Measurements from ENCODE around the gene COL6A1. TPM values are rescaled to one million over a fixed set of nuclear protein-coding genes. Genes with fewer than 3 reads are reported as not detected.
"Not testable (repeated sequence)": the region's sequence is repeated elsewhere in the genome, so short reads cannot be mapped to it uniquely, and the experiment has no call there.

The COL6A1 gene
- total RNA-seq, 1 donor from 2014 or later: 521 TPM

DNA sequence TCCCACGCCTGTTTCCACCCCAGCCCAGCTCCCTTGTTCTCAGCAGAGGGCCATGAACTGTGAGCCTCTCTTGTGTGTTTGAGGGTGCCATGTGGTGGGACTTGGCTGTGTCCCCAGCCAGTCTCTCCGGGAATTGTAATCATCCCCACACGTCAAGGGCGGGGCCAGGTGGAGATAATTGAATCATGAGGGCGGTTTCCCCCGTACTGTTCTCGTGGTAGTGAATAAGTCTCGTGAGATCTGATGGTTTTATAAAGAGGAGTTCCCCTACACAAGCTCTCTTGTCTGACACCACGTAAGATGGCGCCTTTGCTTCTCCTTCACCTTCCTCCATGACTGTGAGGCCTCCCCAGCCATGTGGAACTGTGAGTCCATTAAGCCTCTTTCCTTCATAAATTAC is 59.1 kb downstream of the COL6A1 start:
- DNase-seq (ENCODE audit: low spot score): no peak

DNA sequence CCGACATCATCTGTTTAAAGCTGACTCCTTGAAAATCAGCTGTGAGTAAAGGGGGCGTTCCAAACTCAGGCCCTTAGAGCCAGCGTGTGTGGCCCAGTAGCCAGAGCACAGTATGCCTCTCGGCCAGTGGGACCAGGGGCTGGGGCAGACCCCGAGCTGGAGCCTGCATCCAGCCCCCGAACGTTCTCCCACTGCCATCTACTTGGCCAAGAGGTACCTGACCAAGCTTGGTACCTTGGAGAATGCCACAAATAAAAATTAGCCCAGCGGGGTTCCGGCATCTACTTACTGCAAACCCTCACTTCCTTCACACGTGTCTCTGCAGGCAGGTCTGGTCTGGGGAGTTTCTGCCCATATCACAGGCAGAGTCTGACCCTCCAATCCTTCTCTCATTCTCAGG is 59.6 kb downstream of the COL6A1 start:
- no peak for DNase-seq (ENCODE audit: low spot score)

DNA sequence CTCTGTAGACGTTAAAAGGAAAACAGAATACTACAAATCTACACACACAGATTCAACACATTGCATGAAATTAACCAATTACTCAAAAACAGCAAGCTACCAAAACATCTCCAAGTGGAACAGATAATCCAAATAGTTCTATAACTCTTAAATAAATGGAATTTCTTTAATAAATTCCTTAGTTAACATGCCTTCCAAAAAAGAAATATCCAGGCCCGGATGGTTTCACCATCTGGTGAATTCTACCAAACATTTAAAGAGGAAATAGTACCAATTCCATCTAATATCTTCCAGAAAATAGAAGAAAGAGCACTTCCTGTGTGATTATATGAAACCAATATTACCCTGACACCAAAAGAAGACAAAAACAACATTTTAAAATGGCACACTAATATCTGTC is 63.6 kb downstream of the COL6A1 start:
- no peak for DNase-seq (ENCODE audit: low spot score)

- DNase-seq (ENCODE audit: low spot score): no peak
Observed at GRCh38 chr21:46046471-46046870, 64.9 kb downstream of the COL6A1 start.

GRCh38 chr21:46046906-46047305 is 65.3 kb downstream of the COL6A1 start:
- DNase-seq (ENCODE audit: low spot score): not testable (repeated sequence)

- DNase-seq (ENCODE audit: low spot score): no peak
Observed at GRCh38 chr21:46048926-46049889, 67.6 kb downstream of the COL6A1 start.

- DNase-seq (ENCODE audit: low spot score): peak; percentile 89
Observed at GRCh38 chr21:46049890-46050667, 68.5 kb downstream of the COL6A1 start.

DNA sequence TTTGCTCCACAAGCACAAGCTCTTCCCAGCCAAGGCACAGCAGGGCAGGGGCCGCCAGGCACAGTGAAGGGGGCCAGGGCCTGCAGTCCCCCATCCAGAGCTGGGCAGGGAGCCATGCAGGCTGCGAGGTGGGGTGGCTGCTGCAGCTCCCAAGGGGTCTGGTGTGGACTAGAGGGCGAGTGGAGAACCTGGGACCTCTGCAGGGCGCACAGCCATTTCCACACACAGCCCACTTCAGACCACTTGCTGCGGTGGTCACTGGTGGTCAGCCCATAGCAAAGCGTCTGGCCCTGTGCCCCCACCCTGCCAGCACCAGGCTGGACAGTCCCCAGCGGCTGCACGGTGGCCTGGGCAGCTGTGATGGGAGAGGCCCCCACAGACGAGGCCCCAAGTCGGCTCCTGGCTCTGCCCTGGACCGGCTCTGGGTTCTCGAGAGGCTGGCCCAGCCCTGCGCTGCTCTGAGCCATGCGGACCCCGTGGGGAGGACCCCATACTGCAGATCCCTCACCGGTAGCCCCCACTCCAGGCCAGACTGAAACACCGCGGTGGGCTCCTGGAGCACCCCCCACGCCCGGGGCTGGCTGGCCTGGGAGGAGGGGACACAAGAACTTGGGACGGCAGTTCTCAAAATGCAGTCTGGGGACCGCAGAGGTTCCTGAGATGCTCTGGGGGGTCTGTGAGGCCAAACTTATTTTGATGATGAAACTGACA is 69.3 kb downstream of the COL6A1 start:
- DNase-seq (ENCODE audit: low spot score): peak; percentile 85

DNA sequence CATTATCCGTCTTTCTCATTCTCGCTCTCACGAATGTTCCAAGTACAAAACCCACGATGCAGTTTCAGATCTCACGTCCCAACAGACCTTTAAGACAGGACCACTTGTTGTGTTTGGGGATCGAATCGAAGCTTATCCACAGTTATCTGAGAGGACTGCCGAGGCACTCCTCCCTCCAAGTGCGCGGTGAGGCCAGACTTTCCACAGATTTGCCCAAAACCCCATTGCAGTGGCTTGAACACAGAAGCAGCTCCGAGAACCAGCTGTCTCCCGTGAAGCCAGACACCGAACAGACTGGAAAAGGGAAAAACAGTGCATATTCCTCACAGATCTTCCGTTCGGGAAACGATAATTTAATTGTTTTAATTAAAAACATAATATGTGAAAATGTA is 69.8 kb downstream of the COL6A1 start:
- peak; percentile 37 for DNase-seq (ENCODE audit: low spot score)

DNA sequence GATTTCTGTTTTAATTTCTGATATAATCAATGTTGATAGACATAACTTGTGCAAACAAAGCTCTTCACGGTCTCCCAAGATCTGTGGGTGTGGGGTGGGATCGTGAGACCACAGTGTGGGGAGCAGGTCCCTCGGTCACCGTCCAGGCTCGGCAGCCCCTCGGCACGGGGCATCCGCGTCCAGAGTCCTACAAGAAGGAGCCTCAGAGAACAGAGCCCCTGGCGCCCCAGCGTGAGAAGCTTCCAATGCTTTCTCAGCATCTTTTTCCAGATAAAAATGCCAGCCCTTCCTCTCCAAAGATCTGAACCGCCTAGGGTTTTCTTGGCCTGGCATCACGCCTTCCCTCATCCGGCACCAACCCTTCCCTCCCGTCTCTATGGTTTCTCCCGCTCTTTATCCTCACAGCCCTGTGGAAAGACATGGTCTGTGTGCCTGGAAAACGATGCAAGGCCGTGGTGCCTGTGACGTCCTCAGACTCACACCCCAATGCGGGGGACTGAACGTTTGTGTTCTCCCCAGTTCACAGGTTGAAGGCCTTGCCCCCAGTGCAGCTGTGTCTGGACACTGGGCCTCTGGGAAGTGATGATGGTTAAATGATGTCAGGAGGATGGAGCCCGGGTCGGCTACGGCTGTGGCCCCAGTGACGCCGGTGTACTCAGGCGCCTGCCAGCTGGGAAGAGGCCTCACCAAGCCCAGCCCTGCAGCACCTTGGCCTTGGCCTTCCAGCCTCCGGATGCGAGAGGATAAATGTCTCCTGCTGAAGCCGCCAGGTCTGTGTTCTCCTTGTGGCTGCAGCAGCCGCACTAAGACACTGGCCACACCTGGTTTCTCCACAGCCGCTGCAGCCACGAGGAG is 70.5 kb downstream of the COL6A1 start:
- no peak for DNase-seq (ENCODE audit: low spot score)

DNA sequence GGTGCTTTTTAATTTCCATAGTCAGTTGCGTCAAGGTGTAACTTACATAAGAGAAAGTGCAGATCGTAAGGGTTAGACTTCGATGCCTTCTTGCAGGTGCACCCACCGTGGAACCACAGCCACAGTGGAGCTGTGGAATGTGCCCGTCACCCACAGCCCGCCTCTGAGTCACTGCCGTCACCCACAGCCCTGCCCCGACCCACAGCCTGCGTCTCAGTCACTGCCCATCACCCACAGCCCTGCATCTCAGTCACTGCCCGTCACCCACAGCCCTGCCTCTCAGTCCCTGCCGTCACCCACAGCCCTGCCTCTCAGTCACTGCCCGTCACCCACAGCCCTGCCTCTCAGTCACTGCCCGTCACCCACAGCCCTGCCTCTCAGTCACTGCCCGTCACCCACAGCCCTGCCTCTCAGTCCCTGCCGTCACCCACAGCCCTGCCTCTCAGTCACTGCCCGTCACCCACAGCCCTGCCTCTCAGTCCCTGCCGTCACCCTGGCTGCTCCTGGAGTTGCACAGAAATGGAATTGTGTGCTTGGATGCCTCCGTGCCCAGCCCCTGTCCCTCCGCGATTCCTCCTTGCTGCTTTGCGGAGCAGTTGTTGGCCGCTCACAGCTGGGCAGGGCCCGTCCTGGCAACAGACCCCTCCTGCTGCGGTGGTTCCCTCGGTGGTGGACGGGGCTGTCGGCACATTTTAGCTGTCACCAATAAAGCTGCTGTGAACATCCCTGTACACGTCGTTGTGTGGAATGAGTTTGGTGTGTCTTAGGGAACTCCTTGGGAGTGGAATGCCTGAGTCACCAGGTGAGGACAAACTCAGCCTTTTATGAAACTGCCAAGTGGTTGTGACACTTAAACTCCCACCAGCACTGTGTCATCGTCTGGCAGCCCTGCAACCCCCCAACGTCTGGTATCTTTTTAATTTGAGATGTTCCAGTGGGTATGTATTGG is 71.4 kb downstream of the COL6A1 start:
- DNase-seq (ENCODE audit: low spot score): peak; percentile 81

- no peak for DNase-seq (ENCODE audit: low spot score)
Observed at GRCh38 chr21:46054031-46054430, 72.5 kb downstream of the COL6A1 start.

DNA sequence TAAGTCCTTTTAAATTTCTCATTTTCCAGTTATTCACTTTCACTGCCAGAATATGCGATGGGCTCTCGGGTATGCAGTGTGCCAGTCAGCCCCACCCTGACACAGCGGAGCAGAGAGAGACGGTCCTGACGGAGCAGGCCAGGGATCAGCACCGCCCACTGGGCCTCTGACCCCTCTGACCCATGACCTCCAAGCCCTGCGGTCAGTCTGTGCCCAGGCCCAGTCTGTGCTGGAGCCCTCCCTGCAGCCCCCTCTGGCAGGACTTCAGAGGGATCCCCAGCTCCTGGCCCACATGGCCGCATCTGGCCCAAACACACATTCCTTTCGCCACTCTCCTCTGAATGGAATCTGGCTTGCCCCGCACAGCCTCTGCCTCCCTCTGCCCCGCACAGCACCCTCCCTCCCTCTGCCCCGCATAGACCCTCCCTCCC is 72.9 kb downstream of the COL6A1 start:
- no peak for DNase-seq (ENCODE audit: low spot score)

Other genes starting within 250 kb of the COL6A1 start
- gene COL6A2, start 116.3 kb downstream of the COL6A1 start, total RNA-seq: 735 TPM
- 0.32 TPM for gene FTCD, start 173.8 kb downstream of the COL6A1 start, total RNA-seq
- gene SPATC1L, start 202.7 kb downstream of the COL6A1 start, total RNA-seq: 5.9 TPM
- 81.3 TPM for gene LSS, start 247.0 kb downstream of the COL6A1 start, total RNA-seq

Measured in mesenteric fat pad (tissue), 1 donor.